ENCODE data around the gene SERPINA12. TPM values are rescaled to one million over a fixed set of nuclear protein-coding genes. Genes with fewer than 3 reads are reported as not detected.

Gene SERPINA12
- total and polyA plus RNA-seq, 2 experiments from 2014 or later, result not detected

GRCh38 chr14:94467728-94468520, 41.3 kb downstream of the SERPINA12 start:
- Histone ChIP-seq H3K27me3 (no peaks in the 10 kb centered on the region), H3K4me3 (no peak overlapping the region), H3K9me3 (ENCODE audit: low read depth) (no peaks in the 10 kb centered on the region), H3K4me1 (ENCODE audit: low read depth) (no peaks in the 10 kb centered on the region), H3K36me3 (no peaks in the 10 kb centered on the region), H3K27ac (no peak overlapping the region)
- no peak for DNase-seq (ENCODE audit: low read depth in 1 of 2, low spot score in 1 of 2)
- no peak for TF ChIP-seq CTCF (IDR thresholded peaks at IDR 0.05; ENCODE audit: low read depth, low read length)

- H3K27me3 ChIP-seq, result no peaks in the 10 kb centered on the region
- no peak for TF ChIP-seq CTCF (IDR thresholded peaks at IDR 0.05; ENCODE audit: low read depth, low read length)
- no peak overlapping the region for H3K27ac ChIP-seq
- DNase-seq (ENCODE audit: low read depth in 1 of 2, low spot score in 1 of 2), result no peak
- no peak overlapping the region for H3K4me3 ChIP-seq
- no peaks in the 10 kb centered on the region for H3K36me3 ChIP-seq
- no peaks in the 10 kb centered on the region for H3K4me1 ChIP-seq (ENCODE audit: low read depth)
- H3K9me3 ChIP-seq (ENCODE audit: low read depth), result no peaks in the 10 kb centered on the region
Observed at GRCh38 chr14:94466706-94467370, 42.4 kb downstream of the SERPINA12 start.

GRCh38 chr14:94465042-94465441, 44.2 kb downstream of the SERPINA12 start:
- no peak for DNase-seq (ENCODE audit: low read depth in 1 of 2, low spot score in 1 of 2)
- no peak for TF ChIP-seq CTCF (IDR thresholded peaks at IDR 0.05; ENCODE audit: low read depth, low read length)
- H3K4me1 ChIP-seq (ENCODE audit: low read depth), result no peaks in the 10 kb centered on the region

GRCh38 chr14:94464290-94464689, 45.0 kb downstream of the SERPINA12 start:
- no peaks in the 10 kb centered on the region for H3K9me3 ChIP-seq (ENCODE audit: low read depth)
- H3K4me3 ChIP-seq, result no peak overlapping the region
- no peaks in the 10 kb centered on the region for H3K4me1 ChIP-seq (ENCODE audit: low read depth)
- TF ChIP-seq CTCF (IDR thresholded peaks at IDR 0.05; ENCODE audit: low read depth, low read length), result no peak
- H3K36me3 ChIP-seq, result no peaks in the 10 kb centered on the region
- no peaks in the 10 kb centered on the region for H3K27me3 ChIP-seq
- H3K27ac ChIP-seq, result no peak overlapping the region
- no peak for DNase-seq (ENCODE audit: low read depth in 1 of 2, low spot score in 1 of 2)

More at GRCh38 chr14:94465042-94465441, 44.2 kb downstream of the SERPINA12 start:
- H3K9me3 ChIP-seq (ENCODE audit: low read depth), result no peaks in the 10 kb centered on the region
- H3K4me3 ChIP-seq, result no peak overlapping the region
- no peaks in the 10 kb centered on the region for H3K36me3 ChIP-seq
- no peak overlapping the region for H3K27ac ChIP-seq
- no peaks in the 10 kb centered on the region for H3K27me3 ChIP-seq

- no peaks in the 10 kb centered on the region for H3K4me1 ChIP-seq (ENCODE audit: low read depth)
- H3K4me3 ChIP-seq, result no peak overlapping the region
- no peaks in the 10 kb centered on the region for H3K36me3 ChIP-seq
- DNase-seq (ENCODE audit: low read depth in 1 of 2, low spot score in 1 of 2), result no peak
- no peaks in the 10 kb centered on the region for H3K27me3 ChIP-seq
- H3K27ac ChIP-seq, result no peak overlapping the region
- no peaks in the 10 kb centered on the region for H3K9me3 ChIP-seq (ENCODE audit: low read depth)
- TF ChIP-seq CTCF (IDR thresholded peaks at IDR 0.05; ENCODE audit: low read depth, low read length), result no peak
Observed at GRCh38 chr14:94462763-94463572, 46.3 kb downstream of the SERPINA12 start.

All from cardiac muscle cell (in vitro differentiated cells and primary cell).